Stimulated activated CD4-positive, alpha-beta T cell treated with anti-CD3 and anti-CD28 coated beads, Interleukin-1b, Interleukin-23, amount 100 ng/mL, for 1 hour (primary cell): ENCODE measurements around the gene KLHDC3.
"Not testable (repeated sequence)": the region's sequence is repeated elsewhere in the genome, so short reads cannot be mapped to it uniquely, and the experiment has no call there.

ENCODE experiments used
- DNase-seq, 2 donors: peaks; one replicate each; pipeline ENCODE4 v3.0.0-alpha.2; 2020; ENCODE audit warnings: low read depth in 2 of 2

The KLHDC3 gene

DNA sequence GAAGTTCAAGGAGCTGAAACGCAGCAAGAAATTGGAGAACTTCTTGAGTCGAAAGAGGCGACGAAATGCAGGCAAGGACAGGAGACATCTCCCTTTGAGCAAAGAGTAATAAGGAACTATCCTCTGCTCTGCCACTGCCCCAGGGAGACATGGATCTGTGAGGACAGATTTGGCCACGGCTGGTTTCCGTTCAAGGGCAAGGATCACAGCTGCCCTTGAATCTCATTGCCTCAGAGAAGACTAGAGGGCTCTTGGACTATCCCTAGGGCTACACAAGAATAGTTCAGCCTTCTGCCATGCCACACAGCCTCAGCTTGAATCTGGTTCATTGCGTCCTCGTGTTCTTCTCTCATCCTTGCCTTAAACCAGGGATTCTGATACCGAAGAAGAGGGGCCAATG, 15.1 kb downstream of the KLHDC3 start:
- DNase-seq: no peak

DNA sequence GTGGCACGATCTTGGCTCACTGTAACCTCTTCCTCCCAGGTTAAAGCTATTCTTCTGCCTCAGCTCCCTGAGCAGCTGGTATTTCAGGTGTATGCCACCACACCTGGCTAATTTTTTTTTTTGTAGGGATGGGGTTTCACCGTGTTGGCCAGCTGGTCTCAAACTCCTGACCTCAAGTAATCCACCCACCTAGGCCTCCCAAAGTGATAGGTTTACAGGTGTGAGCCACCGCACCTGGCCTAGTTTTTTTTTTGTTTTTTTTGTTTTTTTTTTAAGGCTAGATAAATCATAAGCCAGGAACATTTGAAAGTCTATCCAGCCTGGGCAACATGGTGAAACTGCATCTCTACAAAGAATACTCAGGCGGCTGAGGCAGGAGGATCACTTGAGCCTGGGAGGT, 18.3 kb downstream of the KLHDC3 start:
- DNase-seq: no peak

GRCh38 chr6:43033496-43034189, 19.6 kb downstream of the KLHDC3 start:
- DNase-seq: no peak

GRCh38 chr6:43034190-43034525, 20.1 kb downstream of the KLHDC3 start:
- DNase-seq: no peak

DNA sequence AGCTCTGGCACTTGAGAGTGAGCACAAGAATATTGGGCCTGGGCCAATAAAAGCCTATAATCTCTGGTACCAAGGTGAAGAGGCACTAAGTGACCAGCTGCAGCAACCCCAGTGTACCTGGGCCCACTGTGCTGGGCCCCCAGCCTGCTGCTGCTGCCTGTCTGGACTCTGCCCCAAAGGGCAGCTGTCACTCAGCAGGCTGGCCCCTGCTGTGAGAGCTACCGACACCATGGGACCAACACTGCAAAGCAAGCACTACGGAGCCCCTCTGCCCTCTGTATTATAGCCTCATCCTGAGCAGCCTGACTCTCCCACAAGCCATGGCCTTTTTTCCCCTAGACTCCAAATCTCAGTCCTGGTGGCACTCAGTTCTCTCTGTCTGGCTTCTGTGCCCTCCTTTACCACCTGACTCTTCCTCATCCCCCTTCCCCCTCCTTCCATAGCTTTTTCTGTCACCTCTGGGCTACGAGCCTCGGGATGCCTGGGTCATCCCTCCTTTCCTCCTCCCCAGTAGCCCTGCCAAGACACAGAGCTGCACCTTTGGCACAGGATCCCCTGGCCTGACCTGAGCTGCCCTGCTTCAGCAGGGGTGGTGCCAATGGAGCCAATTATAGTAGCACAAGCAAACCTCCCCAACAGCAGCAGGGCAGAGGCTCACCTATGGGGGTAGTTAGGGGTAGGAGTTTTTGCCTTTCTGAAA, 21.6 kb downstream of the KLHDC3 start:
- DNase-seq: no peak

DNA sequence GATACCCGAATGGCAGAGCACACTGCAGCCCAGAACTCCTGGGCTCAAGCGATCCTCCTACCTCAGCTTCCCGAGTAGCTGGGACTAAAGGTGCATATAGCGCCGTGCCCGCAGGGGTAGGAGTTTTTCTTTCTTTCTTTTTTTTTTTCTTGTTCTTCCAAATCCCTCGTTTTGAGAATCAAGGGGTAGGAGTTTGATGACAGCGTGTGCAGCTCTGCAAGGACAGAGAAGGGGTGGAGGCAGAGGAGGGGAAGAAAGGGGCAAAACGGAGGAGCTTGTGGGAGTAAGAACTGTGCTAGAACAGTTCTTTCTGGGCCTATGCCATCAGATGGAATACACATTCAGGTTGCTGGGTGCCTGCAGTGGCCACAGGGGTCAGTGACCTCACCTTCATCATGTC, 22.7 kb downstream of the KLHDC3 start:
- DNase-seq: no peak

- DNase-seq: no peak
Measured at GRCh38 chr6:43037197-43037596, 23.1 kb downstream of the KLHDC3 start.

GRCh38 chr6:43037706-43038105, 23.7 kb downstream of the KLHDC3 start:
- DNase-seq: no peak

DNA sequence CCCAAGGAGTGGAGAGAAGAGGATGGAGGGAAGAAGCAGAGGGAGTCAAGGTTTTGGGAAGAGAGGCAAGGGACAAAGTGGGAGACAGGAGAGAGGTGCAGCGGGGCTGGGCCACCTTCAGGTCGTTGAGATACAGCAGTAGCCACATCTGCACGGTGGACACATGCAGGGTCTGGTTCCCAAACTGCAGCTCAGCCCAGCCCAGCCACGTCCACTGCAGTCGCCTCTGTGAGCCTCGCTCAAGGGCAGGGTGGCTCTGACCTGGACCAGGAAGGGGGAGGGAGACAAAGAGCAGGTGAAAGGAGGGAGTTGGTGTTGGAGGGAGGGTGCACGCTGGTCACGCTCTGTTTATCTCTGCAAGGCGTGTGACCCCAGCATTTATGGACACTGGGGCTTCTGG, 24.7 kb downstream of the KLHDC3 start:
- no peak for DNase-seq

DNA sequence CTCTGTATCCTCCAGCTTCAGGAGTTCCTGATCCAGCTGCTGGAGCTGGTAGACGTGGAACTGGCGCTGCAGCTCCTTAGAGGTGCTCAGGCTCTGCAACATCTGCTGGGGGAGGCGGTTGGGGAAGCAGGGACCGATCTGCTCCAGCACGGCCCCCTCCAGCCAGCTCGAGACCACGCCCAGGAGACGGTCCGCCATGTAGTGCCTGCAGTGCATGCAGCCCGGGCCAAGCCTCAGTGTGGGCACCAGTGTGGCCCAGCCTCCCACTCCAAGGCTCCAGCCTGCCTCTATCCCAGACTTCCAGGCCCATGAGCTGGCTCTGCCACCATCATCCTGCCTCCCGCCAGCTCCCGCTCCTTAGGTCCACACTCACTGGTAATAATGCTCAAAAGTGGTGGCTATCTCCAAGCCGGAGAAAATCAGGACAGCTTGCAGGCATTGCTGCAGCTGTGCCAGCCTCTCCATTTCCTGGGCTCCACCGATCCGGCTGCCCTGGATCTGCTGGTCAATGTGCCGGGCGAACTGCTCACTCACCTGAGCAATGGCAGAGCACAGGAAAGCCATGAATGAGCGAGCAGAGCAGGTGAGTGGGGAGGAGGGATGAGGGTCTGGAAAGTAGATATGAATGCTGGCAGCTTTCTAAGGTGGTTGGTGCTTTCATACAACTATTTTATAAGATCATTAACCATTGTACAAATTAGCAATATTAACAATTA, 26.7 kb downstream of the KLHDC3 start:
- no peak for DNase-seq

DNA sequence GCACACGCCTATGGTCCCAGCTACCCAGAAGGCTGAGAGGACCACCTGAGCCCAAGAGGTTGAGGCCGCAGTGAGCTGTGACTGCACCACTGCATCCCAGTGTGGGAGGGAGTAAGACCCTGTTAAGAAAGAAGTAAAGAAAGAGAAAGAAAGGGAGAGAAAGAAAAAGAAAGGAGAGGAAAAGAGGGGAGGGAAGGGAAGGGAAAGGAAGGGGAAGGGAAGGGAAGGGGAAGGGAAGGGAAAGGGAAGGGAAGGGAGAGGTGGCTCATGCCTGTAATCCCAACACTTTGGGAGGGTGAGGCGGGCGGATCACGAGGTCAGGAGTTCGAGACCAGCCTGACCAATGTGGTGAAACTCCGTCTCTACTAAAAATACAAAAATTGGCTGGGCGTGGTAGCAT, 27.4 kb downstream of the KLHDC3 start:
- not testable (repeated sequence) for DNase-seq

DNA sequence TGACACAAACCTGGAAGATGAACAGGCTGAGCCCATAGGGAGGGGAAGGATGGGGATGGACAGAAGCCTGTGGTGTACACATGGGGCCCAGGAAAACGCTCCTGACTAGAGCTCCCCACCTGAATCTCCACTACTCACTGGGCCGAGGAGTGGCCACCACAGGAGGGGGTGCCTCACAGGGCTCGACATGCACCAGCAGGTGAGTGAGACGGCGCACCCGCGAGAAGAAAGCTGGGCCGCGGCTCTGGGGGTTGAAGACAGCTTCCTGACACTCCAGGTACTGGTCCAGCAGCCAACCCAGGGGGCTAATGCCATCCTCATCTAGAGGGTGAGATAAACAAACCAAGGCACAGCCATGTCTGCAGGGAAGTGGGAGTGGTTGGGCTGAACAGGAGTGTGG, 29.3 kb downstream of the KLHDC3 start:
- DNase-seq: no peak

DNA sequence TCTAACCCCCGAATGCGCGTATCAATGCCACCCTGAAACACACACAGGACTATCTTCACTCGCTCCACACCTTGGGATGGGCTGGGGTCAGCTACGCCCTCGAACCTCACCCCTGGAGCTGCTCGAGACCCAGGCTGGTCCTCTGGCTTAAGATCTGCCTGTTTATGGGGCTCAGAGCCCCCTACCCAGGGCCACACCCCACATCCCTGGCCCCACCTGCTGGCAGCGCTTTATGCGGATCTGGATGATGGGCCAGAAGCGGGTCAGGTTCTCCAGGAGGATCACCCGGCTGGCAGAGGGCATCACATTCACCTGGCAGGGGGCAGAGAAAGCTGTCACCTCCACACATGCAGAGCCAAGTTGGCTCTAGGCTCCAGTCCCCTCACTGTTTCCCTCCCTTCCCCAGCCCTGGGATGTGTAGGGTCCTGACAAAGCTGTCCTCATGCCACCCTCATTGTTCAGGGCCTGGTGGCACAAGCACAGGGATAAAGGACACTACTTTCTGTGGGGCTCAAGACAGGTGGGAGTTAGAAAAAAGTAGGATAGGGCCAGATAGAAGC, 31.4 kb downstream of the KLHDC3 start:
- no peak for DNase-seq

- DNase-seq: no peak
Measured at GRCh38 chr6:43047998-43048397, 33.9 kb downstream of the KLHDC3 start.

DNA sequence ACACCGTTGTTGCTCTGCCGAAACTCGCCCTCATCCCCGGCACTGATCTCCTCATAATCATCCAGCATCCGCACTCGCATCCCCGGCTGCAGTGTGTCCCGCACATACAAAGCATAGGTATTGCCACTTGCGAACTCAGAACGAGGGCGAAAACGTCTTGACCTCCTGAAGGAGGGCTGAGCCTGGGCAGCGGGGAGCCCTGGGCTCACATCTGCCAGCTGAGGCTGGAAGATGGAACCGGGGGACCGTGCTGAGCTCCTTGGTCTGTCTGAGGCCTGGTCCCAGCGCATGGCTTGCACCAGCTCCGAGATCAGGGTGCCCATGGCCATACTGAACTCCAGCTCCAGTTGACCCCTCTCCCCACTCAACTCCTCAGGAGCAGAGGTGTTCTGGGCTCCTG, 36.9 kb downstream of the KLHDC3 start:
- no peak for DNase-seq

- DNase-seq: no peak
Measured at GRCh38 chr6:43052225-43052841, 38.3 kb downstream of the KLHDC3 start.

- DNase-seq: no peak
Measured at GRCh38 chr6:43052842-43053544, 38.9 kb downstream of the KLHDC3 start.

- DNase-seq: peak; percentile 77
Measured at GRCh38 chr6:43053545-43054205, 39.6 kb downstream of the KLHDC3 start, which contains the start of gene CUL7. Gene CUL7 (minus strand): TSS chr6:43053851. CDS start chr6:43052788, 1,063 bp downstream.

DNA sequence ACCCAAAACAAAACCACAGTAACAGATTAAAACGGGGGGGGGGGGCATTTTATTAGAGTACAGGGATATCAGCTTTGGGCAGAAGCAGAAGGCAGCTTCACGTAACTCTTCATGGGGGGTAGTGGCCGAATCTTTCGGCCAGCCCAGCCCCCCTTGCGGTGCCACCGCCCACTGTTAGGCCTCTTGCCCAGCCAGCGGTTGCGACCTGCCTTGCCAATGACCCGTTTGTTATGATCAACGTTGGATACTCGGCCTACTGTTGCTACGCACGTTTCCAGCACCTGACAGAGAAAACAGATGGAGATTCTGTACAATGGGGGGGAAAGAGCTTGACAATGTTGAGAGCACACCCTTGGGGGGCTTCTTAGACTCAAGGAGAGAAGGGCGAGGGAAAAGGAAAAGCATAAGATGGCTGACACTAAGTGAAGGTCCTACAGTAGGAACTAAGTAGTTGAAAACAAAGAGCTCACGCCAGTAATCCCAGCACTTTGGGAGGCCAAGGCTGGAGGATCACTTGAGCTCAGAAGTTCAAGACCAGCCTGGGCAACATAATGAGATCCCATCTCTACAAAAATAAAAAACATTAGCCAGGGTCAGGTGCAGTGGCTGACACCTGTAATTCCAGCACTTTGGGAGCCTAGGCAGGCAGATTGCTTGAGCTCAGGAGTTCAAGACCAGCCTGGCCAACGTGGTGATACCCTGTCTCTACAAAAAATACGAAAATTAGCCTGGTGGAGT, 40.3 kb downstream of the KLHDC3 start:
- DNase-seq: no peak

DNA sequence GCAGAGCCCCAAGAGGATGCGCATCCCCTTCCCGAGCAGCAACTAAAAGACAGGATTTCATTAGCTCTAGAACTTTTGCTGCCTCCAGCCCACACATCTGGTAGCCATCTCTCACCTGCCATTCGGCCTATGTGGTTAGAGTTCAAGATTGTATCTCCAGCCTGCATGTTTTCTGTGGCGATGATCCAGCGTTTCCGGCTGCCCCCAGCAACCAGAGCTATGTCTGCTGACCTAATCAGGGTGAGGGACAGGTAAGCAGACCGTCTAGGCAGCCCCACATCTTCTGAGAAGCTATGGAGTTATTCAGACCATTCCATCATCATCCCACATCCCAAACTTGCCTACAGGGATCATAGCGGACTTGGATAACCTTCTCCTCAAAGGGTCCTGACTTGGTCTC, 41.9 kb downstream of the KLHDC3 start:
- no peak for DNase-seq
